Gastrocnemius medialis (tissue), 4 donors: ENCODE results near the gene STBD1. TPM values are rescaled to one million over a fixed set of nuclear protein-coding genes. Genes with fewer than 3 reads are reported as not detected.

Source experiments
- ATAC-seq, 2 donors: fragments of 150-250 bp; one replicate each; pipeline ENCODE4 v1.9.1; 2016
- DNase-seq, 2 donors: peaks; one replicate each; pipeline ENCODE4 v3.0.0-alpha.2; 2019
- H3K27ac ChIP-seq, 4 donors: fragments of 200-600 bp; sonication (generic); 1 replicate in 1 of 4; 2 replicates in 3 of 4; pipeline ENCODE4 v1.5.1; 2016 to 2018; ENCODE audit warnings: mild to moderate bottlenecking in 2 of 4, moderate library complexity in 1 of 4
- H3K27me3 ChIP-seq, 3 donors: fragments of 200-600 bp; sonication (generic) in 2 of 3; 1 replicate in 1 of 3; 2 replicates in 2 of 3; pipeline versions ENCODE4 v1.5.1 to v1.6.0; 2016 to 2019; ENCODE audit warnings: mild to moderate bottlenecking in 1 of 3, moderate library complexity in 1 of 3
- H3K36me3 ChIP-seq, 2 donors: fragments of 200-600 bp; sonication (generic) in 1 of 2; one replicate each; pipeline ENCODE4 v1.5.1; 2017 to 2018
- H3K4me1 ChIP-seq, 2 donors: fragments of 200-600 bp; sonication (generic) in 1 of 2; one replicate each; pipeline ENCODE4 v1.5.1; 2016 to 2017; ENCODE audit warnings: mild to moderate bottlenecking in 2 of 2
- H3K4me3 ChIP-seq, 4 donors: fragments of 200-600 bp; sonication (generic) in 3 of 4; 1 replicate in 1 of 4; 2 replicates in 3 of 4; pipeline ENCODE4 v1.5.1; 2016 to 2019; ENCODE audit warnings: mild to moderate bottlenecking in 2 of 4
- H3K9me3 ChIP-seq, 3 donors: fragments of 200-600 bp; sonication (generic) in 2 of 3; 1 replicate in 1 of 3; 2 replicates in 2 of 3; pipeline ENCODE4 v1.5.1; 2016 to 2019
- CTCF ChIP-seq, 5 experiments: fragments of 450-650 bp in 3 of 5; fragments of 200-600 bp in 2 of 5; sonication (generic) in 2 of 5; IDR thresholded peaks in 4 of 5; conservative IDR thresholded peaks in 1 of 5; 1 replicate in 4 of 5; 2 replicates in 1 of 5; pipeline ENCODE4 v1.5.1; 2016 to 2019; ENCODE audit warnings: antibody characterized with exemption in 5 of 5, mild to moderate bottlenecking in 3 of 5, moderate library complexity in 3 of 5
- POLR2A ChIP-seq, 2 donors: fragments of 450-650 bp; IDR thresholded peaks; one replicate each; pipeline ENCODE4 v1.6.1; 2017; ENCODE audit warnings: antibody characterized with exemption in 2 of 2, mild to moderate bottlenecking in 2 of 2, moderate library complexity in 2 of 2
- in situ Hi-C, 4 donors: fragments of 200-750 bp; cut with MboI; loops; one replicate each; pipeline versions ENCODE4 v1.15.0 to v1.8.0; 2017; ENCODE audit warnings: low sequenced_read_pairs in 4 of 4
- intact Hi-C: fragments of 100-400 bp; cut with DNase I; formaldehyde crosslinking; loops from one replicate; pipeline ENCODE4 v1.15.1; 2023; ENCODE audit warnings: low total_unique reads
- total RNA-seq, 4 donors: library from RNA; depleted of rRNA; stranded (reverse); fragments of >200 nt; gene quantifications; one replicate each; pipeline versions ENCODE4 v1.1.0 to v1.2.3, GENCODE V29; 2016

STBD1 gene
- total RNA-seq, 4 donors from 2014 or later: 17.9 to 57.5 (median 41.5) TPM

- intact Hi-C loops (no loop called here), in situ Hi-C loops (no loop called here)
- no peak for DNase-seq
- Histone ChIP-seq H3K4me3 (no peak overlapping the region), H3K27ac (no peak overlapping the region), H3K9me3 (no peaks in the 10 kb centered on the region), H3K36me3 (no peaks in the 10 kb centered on the region), H3K4me1 (peaks cover 4 to 6% of the 10 kb centered on the region in 2 donors), H3K27me3 (no peaks in the 10 kb centered on the region)
- ATAC-seq: no peak
- no peak for TF ChIP-seq CTCF (IDR thresholded peaks at IDR 0.05 in 4 of 5, conservative IDR thresholded peaks at IDR 0.05 in 1 of 5)
- TF ChIP-seq POLR2A (IDR thresholded peaks at IDR 0.05): no peak
Measured at GRCh38 chr4:76275486-76276124, 30.9 kb upstream of the STBD1 start.

GRCh38 chr4:76276813-76277212 lies 29.7 kb upstream of the STBD1 start:
- Histone ChIP-seq H3K27ac (no peak overlapping the region), H3K36me3 (no peaks in the 10 kb centered on the region), H3K27me3 (no peaks in the 10 kb centered on the region), H3K9me3 (no peaks in the 10 kb centered on the region), H3K4me1 (peaks cover 9 to 11% of the 10 kb centered on the region in 2 donors), H3K4me3 (no peak overlapping the region)
- intact Hi-C loops: no loop called here
- DNase-seq: no peak
- in situ Hi-C loops: no loop called here
- TF ChIP-seq POLR2A (IDR thresholded peaks at IDR 0.05) (no peak), CTCF (IDR thresholded peaks at IDR 0.05 in 4 of 5, conservative IDR thresholded peaks at IDR 0.05 in 1 of 5) (no peak)
- ATAC-seq: peak; percentile 23 to 44

GRCh38 chr4:76277667-76278066 lies 28.9 kb upstream of the STBD1 start:
- DNase-seq: no peak
- no peaks in the 10 kb centered on the region for H3K36me3 ChIP-seq
- intact Hi-C loops: no loop called here
- no peak overlapping the region for H3K4me3 ChIP-seq
- H3K27ac ChIP-seq: no peak overlapping the region
- H3K9me3 ChIP-seq: no peaks in the 10 kb centered on the region
- H3K4me1 ChIP-seq: peaks cover 9 to 11% of the 10 kb centered on the region in 2 donors
- no peaks in the 10 kb centered on the region for H3K27me3 ChIP-seq
- no peak for TF ChIP-seq CTCF (IDR thresholded peaks at IDR 0.05 in 4 of 5, conservative IDR thresholded peaks at IDR 0.05 in 1 of 5)
- TF ChIP-seq POLR2A (IDR thresholded peaks at IDR 0.05): no peak
- no peak for ATAC-seq
- in situ Hi-C loops: no loop called here

GRCh38 chr4:76278583-76278982 lies 27.9 kb upstream of the STBD1 start:
- ATAC-seq (no peak), DNase-seq (no peak)
- no peak overlapping the region for H3K27ac ChIP-seq
- in situ Hi-C loops (no loop called here), intact Hi-C loops (no loop called here)
- no peaks in the 10 kb centered on the region for H3K36me3 ChIP-seq
- no peaks in the 10 kb centered on the region for H3K9me3 ChIP-seq
- peaks cover 9 to 18% of the 10 kb centered on the region in 2 donors for H3K4me1 ChIP-seq
- H3K27me3 ChIP-seq: no peaks in the 10 kb centered on the region
- H3K4me3 ChIP-seq: no peak overlapping the region
- TF ChIP-seq POLR2A (IDR thresholded peaks at IDR 0.05) (no peak), CTCF (IDR thresholded peaks at IDR 0.05 in 4 of 5, conservative IDR thresholded peaks at IDR 0.05 in 1 of 5) (no peak)

GRCh38 chr4:76279462-76279861 lies 27.1 kb upstream of the STBD1 start:
- in situ Hi-C loops: no loop called here
- H3K27me3 ChIP-seq: no peaks in the 10 kb centered on the region
- no peaks in the 10 kb centered on the region for H3K36me3 ChIP-seq
- peaks cover 9 to 18% of the 10 kb centered on the region in 2 donors for H3K4me1 ChIP-seq
- DNase-seq (no peak), ATAC-seq (no peak)
- H3K27ac ChIP-seq: no peak overlapping the region
- no peaks in the 10 kb centered on the region for H3K9me3 ChIP-seq
- TF ChIP-seq POLR2A (IDR thresholded peaks at IDR 0.05) (no peak), CTCF (IDR thresholded peaks at IDR 0.05 in 4 of 5, conservative IDR thresholded peaks at IDR 0.05 in 1 of 5) (no peak)
- no peak overlapping the region for H3K4me3 ChIP-seq
- intact Hi-C loops: no loop called here
